HepG2 (cell line): Measurements from ENCODE around the gene PHF23. TPM values are rescaled to one million over a fixed set of nuclear protein-coding genes. Genes with fewer than 3 reads are reported as not detected.

Experiments used
- FOSL1 ChIP-seq: sonication (generic); formaldehyde crosslinking; IDR thresholded peaks from 2 replicates; pipeline ENCODE4 v1.9.0; 2021; ENCODE audit warnings: missing genetic modification reagents, borderline replicate concordance
- FOXK2 ChIP-seq: fragments of 450-650 bp; IDR thresholded peaks from 2 replicates; pipeline ENCODE4 v1.6.1; 2016
- MATR3 ChIP-seq: sonication (generic); formaldehyde crosslinking; IDR thresholded peaks from 2 replicates; pipeline ENCODE4 v1.4.0; 2020; ENCODE audit warnings: missing genetic modification reagents
- PAF1 ChIP-seq: IDR thresholded peaks from 2 replicates; pipeline ENCODE4 v1.6.1; 2016; ENCODE audit warnings: missing genetic modification reagents, missing compliant biosample characterization
- RAD21 ChIP-seq: fragments of 450-650 bp; formaldehyde crosslinking; IDR thresholded peaks from 2 replicates; pipeline ENCODE4 v1.5.0; 2020; ENCODE audit warnings: mild to moderate bottlenecking
- SMAD9 ChIP-seq: sonication (generic); formaldehyde crosslinking; IDR thresholded peaks from 2 replicates; pipeline ENCODE4 v1.5.1; 2020; ENCODE audit warnings: mild to moderate bottlenecking, missing genetic modification reagents
- TBL1XR1 ChIP-seq: fragments of 150-350 bp; IDR thresholded peaks from 2 replicates; pipeline ENCODE4 v1.6.1; 2014; ENCODE audit warnings: borderline replicate concordance, low read length; ENCODE audit not compliant: partially characterized antibody
- TRIM24 ChIP-seq: sonication (generic); formaldehyde crosslinking; IDR thresholded peaks from 2 replicates; pipeline ENCODE4 v1.8.0; 2022; ENCODE audit warnings: mild to moderate bottlenecking, missing genetic modification reagents
- ZBTB7B ChIP-seq: sonication (generic); formaldehyde crosslinking; IDR thresholded peaks from 2 replicates; pipeline ENCODE4 v1.4.0; 2020; ENCODE audit warnings: missing genetic modification reagents
- ZBTB8A ChIP-seq: sonication (generic); formaldehyde crosslinking; IDR thresholded peaks from 2 replicates; pipeline ENCODE4 v1.4.0; 2020; ENCODE audit warnings: mild to moderate bottlenecking, low read depth, missing genetic modification reagents, borderline replicate concordance
- ZFP90 ChIP-seq: sonication (generic); formaldehyde crosslinking; IDR thresholded peaks from 2 replicates; pipeline ENCODE4 v1.8.0; 2022; ENCODE audit warnings: missing genetic modification reagents, mild to moderate bottlenecking, inconsistent platforms, borderline replicate concordance
- ZNF251 ChIP-seq: sonication (generic); formaldehyde crosslinking; IDR thresholded peaks from 2 replicates; pipeline ENCODE4 v1.9.0; 2021; ENCODE audit warnings: mild to moderate bottlenecking, missing genetic modification reagents
- ZNF256 ChIP-seq: sonication (generic); formaldehyde crosslinking; conservative IDR thresholded peaks from 2 replicates; pipeline ENCODE4 v1.4.0; 2020; ENCODE audit warnings: missing genetic modification reagents
- polyA plus RNA-seq, 8 experiments: library from polyadenylated mRNA; depleted of rRNA in 3 of 8; stranded (reverse) in 7 of 8; unstranded in 1 of 8; fragments of >200 nt; fragmentation: Illumina TruSeq in 4 of 8; extraction: Trizol in 4 of 8; gene quantifications; 2 replicates each; pipeline versions ENCODE4 v1.2.1 to v1.2.3, GENCODE V29; 2011 to 2016; ENCODE audit warnings: low read depth in 4 of 8, missing spikeins in 1 of 8, mixed read lengths in 1 of 8; ENCODE audit not compliant: insufficient read depth in 1 of 8
- total RNA-seq, 5 experiments: library from RNA; depleted of rRNA; stranded (reverse); fragments of >200 nt; fragmentation: Illumina TruSeq; extraction: Trizol; gene quantifications; 2 replicates each; pipeline ENCODE4 v1.2.3, GENCODE V29; 2016; ENCODE audit warnings: low read depth in 1 of 5
- TF ChIP-seq, protein P1 (sequence below): sonication (generic); formaldehyde crosslinking; IDR thresholded peaks from 2 replicates; pipeline ENCODE4 v1.9.0; 2022; ENCODE audit warnings: missing genetic modification reagents, mild to moderate bottlenecking, borderline replicate concordance
- TF ChIP-seq, protein P2 (sequence below), 2 experiments: sonication (generic) in 1 of 2; formaldehyde crosslinking in 1 of 2; IDR thresholded peaks; 2 replicates each; pipeline versions ENCODE4 v1.5.1 to v1.6.1; 2011 to 2020; ENCODE audit warnings: borderline replicate concordance in 1 of 2, low read depth in 1 of 2, low read length in 1 of 2, mild to moderate bottlenecking in 1 of 2, missing genetic modification reagents in 1 of 2, moderate library complexity in 1 of 2
- TF ChIP-seq, protein P3 (sequence below): sonication (generic); formaldehyde crosslinking; IDR thresholded peaks from 2 replicates; pipeline ENCODE4 v1.8.1; 2023; ENCODE audit warnings: mild to moderate bottlenecking, moderate library complexity, missing genetic modification reagents
- TF ChIP-seq, protein P4 (sequence below): sonication (generic); formaldehyde crosslinking; IDR thresholded peaks from 2 replicates; pipeline ENCODE4 v1.8.0; 2022; ENCODE audit warnings: mild to moderate bottlenecking, missing genetic modification reagents; ENCODE audit not compliant: insufficient replicate concordance
- TF ChIP-seq, protein P5 (sequence below): sonication (generic); formaldehyde crosslinking; IDR thresholded peaks from 2 replicates; pipeline ENCODE4 v1.4.0; 2020; ENCODE audit warnings: missing genetic modification reagents, mild to moderate bottlenecking, borderline replicate concordance

Gene PHF23
- total and polyA plus RNA-seq, 2 of the 13 experiments (the other 11 are each of a cell fraction or from before 2014, with no cell fraction given), result 27.6 to 33.2 TPM

DNA sequence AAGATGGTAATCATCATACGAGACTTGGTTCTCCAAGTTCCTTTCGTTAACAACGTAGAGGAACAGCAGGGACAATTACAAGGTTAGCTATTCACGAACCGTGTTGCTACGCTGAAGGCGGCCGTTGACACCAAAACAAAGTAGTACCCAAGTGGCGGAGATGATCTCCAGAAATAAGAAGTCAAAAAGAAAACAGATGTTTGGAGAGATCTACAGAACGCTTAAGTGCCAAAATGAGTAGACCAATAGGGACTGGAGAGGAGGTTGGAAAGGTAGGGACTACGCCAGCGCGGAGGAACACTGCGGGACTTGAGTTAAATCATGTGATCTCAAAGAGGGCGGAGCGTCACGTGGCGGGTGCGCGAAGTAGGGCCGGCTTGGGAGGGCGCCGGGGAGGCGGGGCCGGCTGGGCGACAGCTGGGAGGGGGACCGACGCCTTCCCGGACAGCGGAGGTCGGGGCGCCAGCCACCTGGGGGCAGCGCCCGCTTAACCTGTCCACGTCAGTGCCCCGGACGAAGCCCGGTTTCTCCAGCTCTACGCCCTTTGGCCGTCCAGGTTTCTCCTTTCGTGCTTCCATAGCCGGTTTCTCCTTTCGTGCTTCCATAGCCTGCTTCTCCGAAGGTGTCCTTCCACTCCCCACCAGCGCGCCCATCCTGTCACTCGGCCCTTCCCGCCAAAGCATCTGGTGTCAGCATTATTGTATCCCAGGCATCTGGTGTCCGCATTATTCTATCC lies 3.6 kb upstream of the PHF23 start (continued):
- TF ChIP-seq, protein P1, sequence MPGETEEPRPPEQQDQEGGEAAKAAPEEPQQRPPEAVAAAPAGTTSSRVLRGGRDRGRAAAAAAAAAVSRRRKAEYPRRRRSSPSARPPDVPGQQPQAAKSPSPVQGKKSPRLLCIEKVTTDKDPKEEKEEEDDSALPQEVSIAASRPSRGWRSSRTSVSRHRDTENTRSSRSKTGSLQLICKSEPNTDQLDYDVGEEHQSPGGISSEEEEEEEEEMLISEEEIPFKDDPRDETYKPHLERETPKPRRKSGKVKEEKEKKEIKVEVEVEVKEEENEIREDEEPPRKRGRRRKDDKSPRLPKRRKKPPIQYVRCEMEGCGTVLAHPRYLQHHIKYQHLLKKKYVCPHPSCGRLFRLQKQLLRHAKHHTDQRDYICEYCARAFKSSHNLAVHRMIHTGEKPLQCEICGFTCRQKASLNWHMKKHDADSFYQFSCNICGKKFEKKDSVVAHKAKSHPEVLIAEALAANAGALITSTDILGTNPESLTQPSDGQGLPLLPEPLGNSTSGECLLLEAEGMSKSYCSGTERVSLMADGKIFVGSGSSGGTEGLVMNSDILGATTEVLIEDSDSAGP, result peak; percentile 52
- TF ChIP-seq ZNF251 (CRISPR knock-in tag), result no peak
- TF ChIP-seq, protein P2, sequence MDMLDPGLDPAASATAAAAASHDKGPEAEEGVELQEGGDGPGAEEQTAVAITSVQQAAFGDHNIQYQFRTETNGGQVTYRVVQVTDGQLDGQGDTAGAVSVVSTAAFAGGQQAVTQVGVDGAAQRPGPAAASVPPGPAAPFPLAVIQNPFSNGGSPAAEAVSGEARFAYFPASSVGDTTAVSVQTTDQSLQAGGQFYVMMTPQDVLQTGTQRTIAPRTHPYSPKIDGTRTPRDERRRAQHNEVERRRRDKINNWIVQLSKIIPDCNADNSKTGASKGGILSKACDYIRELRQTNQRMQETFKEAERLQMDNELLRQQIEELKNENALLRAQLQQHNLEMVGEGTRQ (IDR thresholded peaks at IDR 0.05; ENCODE audit: low read depth, low read length), result peak; percentile 96
- TF ChIP-seq, protein P2 (CRISPR knock-in tag; IDR thresholded peaks at IDR 0.05; ENCODE audit: borderline replicate concordance), result peak; percentile 98; the same call in 1 of the 2 replicates
- TF ChIP-seq SMAD9, result no peak
- peak; percentile 91 for TF ChIP-seq PAF1 (CRISPR knock-in tag)
- 0 out of 2 replicates have a peak, but pooled peaks have one; percentile 27 for TF ChIP-seq ZFP90 (CRISPR knock-in tag)
- TF ChIP-seq, protein P3, sequence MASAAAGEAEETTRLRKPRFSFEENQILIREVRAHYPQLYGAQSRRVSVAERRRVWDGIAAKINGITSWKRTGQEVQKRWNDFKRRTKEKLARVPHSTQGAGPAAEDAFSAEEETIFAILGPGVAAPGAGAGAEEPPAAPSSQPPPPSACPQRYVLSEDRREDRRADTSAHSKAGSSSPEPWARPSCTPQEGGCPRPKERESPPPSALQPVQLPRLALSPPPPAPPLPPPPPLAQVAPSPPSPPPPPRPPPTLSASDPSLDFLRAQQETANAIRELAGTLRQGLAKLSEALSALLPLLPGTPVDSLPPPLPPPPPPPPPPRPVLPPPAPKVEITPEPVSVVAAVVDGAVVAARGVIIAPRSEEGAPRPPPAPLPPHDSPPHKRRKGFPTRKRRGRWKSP, result peak; percentile 67
- TF ChIP-seq ZNF256 (CRISPR knock-in tag), result no peak
- TF ChIP-seq RAD21 (CRISPR knock-in tag), result peak; percentile 80
- no peak for TF ChIP-seq MATR3
- 0 out of 2 replicates have a peak, but pooled peaks have one; percentile 33 for TF ChIP-seq ZBTB7B
- TF ChIP-seq FOSL1 (CRISPR knock-in tag), result no peak
- TF ChIP-seq ZBTB8A (CRISPR knock-in tag), result 0 out of 2 replicates have a peak, but pooled peaks have one; percentile 58
- TF ChIP-seq, protein P4, sequence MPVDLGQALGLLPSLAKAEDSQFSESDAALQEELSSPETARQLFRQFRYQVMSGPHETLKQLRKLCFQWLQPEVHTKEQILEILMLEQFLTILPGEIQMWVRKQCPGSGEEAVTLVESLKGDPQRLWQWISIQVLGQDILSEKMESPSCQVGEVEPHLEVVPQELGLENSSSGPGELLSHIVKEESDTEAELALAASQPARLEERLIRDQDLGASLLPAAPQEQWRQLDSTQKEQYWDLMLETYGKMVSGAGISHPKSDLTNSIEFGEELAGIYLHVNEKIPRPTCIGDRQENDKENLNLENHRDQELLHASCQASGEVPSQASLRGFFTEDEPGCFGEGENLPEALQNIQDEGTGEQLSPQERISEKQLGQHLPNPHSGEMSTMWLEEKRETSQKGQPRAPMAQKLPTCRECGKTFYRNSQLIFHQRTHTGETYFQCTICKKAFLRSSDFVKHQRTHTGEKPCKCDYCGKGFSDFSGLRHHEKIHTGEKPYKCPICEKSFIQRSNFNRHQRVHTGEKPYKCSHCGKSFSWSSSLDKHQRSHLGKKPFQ, result peak; percentile 58
- TF ChIP-seq, protein P5, sequence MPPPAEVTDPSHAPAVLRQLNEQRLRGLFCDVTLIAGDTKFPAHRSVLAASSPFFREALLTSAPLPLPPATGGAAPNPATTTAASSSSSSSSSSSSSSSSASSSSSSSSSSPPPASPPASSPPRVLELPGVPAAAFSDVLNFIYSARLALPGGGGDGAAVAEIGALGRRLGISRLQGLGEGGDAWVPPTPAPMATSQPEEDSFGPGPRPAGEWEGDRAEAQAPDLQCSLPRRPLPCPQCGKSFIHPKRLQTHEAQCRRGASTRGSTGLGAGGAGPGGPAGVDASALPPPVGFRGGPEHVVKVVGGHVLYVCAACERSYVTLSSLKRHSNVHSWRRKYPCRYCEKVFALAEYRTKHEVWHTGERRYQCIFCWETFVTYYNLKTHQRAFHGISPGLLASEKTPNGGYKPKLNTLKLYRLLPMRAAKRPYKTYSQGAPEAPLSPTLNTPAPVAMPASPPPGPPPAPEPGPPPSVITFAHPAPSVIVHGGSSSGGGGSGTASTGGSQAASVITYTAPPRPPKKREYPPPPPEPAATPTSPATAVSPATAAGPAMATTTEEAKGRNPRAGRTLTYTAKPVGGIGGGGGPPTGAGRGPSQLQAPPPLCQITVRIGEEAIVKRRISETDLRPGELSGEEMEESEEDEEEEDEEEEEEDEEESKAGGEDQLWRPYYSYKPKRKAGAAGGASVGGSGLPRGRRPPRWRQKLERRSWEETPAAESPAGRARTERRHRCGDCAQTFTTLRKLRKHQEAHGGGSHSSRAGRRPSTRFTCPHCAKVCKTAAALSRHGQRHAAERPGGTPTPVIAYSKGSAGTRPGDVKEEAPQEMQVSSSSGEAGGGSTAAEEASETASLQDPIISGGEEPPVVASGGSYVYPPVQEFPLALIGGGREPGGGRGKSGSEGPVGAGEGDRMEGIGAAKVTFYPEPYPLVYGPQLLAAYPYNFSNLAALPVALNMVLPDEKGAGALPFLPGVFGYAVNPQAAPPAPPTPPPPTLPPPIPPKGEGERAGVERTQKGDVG (CRISPR knock-in tag), result no peak
- TF ChIP-seq TBL1XR1, result peak; percentile 45
- peak; percentile 59 for TF ChIP-seq FOXK2
- no peak for TF ChIP-seq TRIM24
